ENCODE data around the gene STAT3. TPM values are rescaled to one million over a fixed set of nuclear protein-coding genes. Genes with fewer than 3 reads are reported as not detected.

The STAT3 gene
- total and polyA plus RNA-seq, 2 donors from 2014 or later: 55.6 to 327 TPM

DNA sequence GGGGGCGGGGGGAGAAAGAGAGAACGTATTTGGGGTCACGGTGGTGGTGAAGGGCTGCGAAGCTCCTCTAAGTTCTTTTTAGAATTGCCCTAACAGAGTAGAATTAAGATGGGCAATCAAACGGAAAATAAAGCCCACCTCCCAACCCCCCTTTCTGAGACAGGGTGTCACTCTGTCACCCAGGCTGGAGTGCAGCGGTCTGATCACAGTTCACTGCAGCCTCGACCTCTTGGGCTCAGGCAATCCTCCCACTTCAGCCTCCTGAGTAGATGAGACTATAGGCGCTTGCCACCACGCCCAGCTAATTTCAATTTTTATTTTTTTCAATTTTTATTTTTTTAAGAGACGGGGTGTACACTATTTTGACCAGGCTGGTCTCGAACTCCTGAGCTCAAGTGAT, 35.5 kb upstream of the STAT3 start:
- DNase-seq (no peak), FAIRE-seq (no peak)
- TF ChIP-seq, protein P1, sequence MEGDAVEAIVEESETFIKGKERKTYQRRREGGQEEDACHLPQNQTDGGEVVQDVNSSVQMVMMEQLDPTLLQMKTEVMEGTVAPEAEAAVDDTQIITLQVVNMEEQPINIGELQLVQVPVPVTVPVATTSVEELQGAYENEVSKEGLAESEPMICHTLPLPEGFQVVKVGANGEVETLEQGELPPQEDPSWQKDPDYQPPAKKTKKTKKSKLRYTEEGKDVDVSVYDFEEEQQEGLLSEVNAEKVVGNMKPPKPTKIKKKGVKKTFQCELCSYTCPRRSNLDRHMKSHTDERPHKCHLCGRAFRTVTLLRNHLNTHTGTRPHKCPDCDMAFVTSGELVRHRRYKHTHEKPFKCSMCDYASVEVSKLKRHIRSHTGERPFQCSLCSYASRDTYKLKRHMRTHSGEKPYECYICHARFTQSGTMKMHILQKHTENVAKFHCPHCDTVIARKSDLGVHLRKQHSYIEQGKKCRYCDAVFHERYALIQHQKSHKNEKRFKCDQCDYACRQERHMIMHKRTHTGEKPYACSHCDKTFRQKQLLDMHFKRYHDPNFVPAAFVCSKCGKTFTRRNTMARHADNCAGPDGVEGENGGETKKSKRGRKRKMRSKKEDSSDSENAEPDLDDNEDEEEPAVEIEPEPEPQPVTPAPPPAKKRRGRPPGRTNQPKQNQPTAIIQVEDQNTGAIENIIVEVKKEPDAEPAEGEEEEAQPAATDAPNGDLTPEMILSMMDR (IDR thresholded peaks at IDR 0.05; ENCODE audit: borderline replicate concordance, extremely low read depth, insufficient read depth): no peak
- intact Hi-C loops (cut with DNase I): loop anchor here (10.0 kb wide), 1 partner anchor 91 kb away; no protein-coding TSS in a partner anchor
- H3K9me3 ChIP-seq (ENCODE audit: control insufficient read depth in 2 of 3, insufficient read depth in 1 of 3, low read length in 3 of 3): no peaks in the 10 kb centered on the region
- H3K4me1 ChIP-seq (ENCODE audit: control insufficient read depth in 2 of 3, insufficient read depth in 2 of 3, low read depth in 1 of 3, low read length in 3 of 3): peaks cover 0 to 8% (median 3%) of the 10 kb centered on the region in 3 donors
- no peaks in the 10 kb centered on the region for H3K36me3 ChIP-seq (ENCODE audit: control insufficient read depth in 2 of 3, insufficient read depth in 3 of 3, low read length in 3 of 3)
- H3K4me3 ChIP-seq (ENCODE audit: low read length in 3 of 3): peak overlapping the region in 1 of 3 donors; percentile 82
- peaks cover 2% of the 10 kb centered on the region for H3K27me3 ChIP-seq (ENCODE audit: control insufficient read depth, insufficient read depth, low read length)
- H3K27ac ChIP-seq (ENCODE audit: low read depth in 2 of 2, low read length in 2 of 2): no peak overlapping the region
- peak overlapping the region in 1 of 3 donors; percentile 55 for H3K9ac ChIP-seq (ENCODE audit: low read length in 3 of 3)

DNA sequence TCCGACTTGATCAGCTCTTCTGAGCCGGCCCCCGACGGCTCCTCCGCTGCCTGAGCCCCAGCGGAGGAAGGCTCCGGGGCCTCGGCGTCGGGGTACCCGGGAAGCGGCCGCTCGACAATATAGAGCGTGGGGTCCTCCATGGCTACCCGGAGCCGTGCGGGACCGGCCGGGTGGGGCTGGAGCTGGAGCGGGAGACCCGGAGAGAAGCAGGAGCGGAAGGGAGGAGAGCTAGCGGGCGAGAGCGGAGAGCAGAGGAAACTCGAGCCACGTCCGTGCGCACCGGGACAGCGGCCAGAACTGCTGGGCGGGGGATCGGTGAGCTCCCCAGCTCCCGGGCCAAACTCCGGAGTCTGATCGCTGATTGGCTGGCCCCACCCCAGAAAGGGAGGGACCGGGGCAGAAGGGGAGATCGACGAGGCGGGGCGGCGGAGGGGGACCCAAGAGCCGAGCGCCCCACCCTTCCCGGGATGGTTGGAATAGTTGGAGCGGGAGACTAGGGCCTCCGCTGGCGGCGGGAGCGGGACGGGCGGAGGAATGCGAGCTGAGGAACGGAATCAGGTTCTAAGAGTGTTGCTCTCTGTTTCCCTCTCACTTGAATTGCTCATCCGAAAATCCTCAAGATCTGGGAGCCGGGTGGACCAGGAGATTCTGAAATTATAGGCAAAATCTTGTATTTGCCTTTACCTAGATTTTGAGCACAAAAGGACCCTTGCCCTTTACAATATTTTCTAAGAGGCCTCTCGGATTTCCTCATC, 34.9 kb upstream of the STAT3 start, which contains the start of gene CAVIN1:
TSS of gene CAVIN1 (minus strand) at position 299 of the 755 bp plus-strand sequence. CDS start at position 140, 159 bp downstream.
- TF ChIP-seq, protein P1 (IDR thresholded peaks at IDR 0.05; ENCODE audit: borderline replicate concordance, extremely low read depth, insufficient read depth): no peak
- FAIRE-seq: no peak
- peak within 1 kb of the TSS; percentile 77 to 83 (median 82) for H3K4me3 ChIP-seq (ENCODE audit: low read length in 3 of 3)
- no peaks in the 10 kb centered on the region for H3K36me3 ChIP-seq (ENCODE audit: control insufficient read depth in 2 of 3, insufficient read depth in 3 of 3, low read length in 3 of 3)
- peaks cover 0 to 5% (median 3%) of the 10 kb centered on the region in 3 donors for H3K4me1 ChIP-seq (ENCODE audit: control insufficient read depth in 2 of 3, insufficient read depth in 2 of 3, low read depth in 1 of 3, low read length in 3 of 3)
- DNase-seq: peak; percentile 87 to 99 (median 92)
- peaks cover 2% of the 10 kb centered on the region for H3K27me3 ChIP-seq (ENCODE audit: control insufficient read depth, insufficient read depth, low read length)
- H3K27ac ChIP-seq (ENCODE audit: low read depth in 2 of 2, low read length in 2 of 2): peak within 1 kb of the TSS; percentile 83 to 90
- H3K9ac ChIP-seq (ENCODE audit: low read length in 3 of 3): peak within 1 kb of the TSS; percentile 59 to 88 (median 84)
- intact Hi-C loops (cut with DNase I): loop anchor here (10.0 kb wide), 1 partner anchor 92 kb away; no protein-coding TSS in a partner anchor
- H3K9me3 ChIP-seq (ENCODE audit: control insufficient read depth in 2 of 3, insufficient read depth in 1 of 3, low read length in 3 of 3): no peaks in the 10 kb centered on the region

DNA sequence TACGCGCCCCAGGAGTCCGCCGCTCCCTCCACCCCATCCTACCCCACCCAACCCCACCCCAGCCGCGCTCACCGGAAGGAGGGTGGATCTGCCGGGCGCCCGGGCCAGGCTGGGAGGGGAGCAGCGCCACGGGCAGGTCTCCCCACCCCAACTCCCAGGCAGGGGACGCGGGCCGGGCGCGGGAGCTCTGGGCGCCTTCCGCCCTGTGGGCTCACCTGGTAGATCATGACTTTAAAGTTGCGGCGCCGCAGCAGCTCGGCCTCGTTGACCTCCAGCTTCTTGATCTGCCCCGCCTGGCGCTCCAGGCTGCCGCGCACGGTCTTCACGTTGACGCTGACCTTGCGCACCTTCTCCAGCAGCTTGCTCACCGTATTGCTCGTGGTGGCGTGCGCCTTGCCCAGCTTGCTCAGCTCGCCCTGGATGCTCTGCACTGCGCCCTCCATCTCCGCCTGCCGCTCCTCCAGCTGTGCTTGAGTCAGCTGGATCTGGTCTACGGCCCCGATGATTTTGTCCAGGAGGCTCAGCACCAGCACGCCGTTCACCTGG, 34.2 kb upstream of the STAT3 start:
- H3K27ac ChIP-seq (ENCODE audit: low read depth in 2 of 2, low read length in 2 of 2): peak overlapping the region; percentile 83 to 90
- H3K4me3 ChIP-seq (ENCODE audit: low read length in 3 of 3): peak overlapping the region; percentile 77 to 83 (median 82)
- peak overlapping the region; percentile 59 to 88 (median 84) for H3K9ac ChIP-seq (ENCODE audit: low read length in 3 of 3)
- FAIRE-seq (no peak), DNase-seq (peak in 4 of 5 donors; percentile 38 to 85 (median 62))
- TF ChIP-seq, protein P1 (IDR thresholded peaks at IDR 0.05; ENCODE audit: borderline replicate concordance, extremely low read depth, insufficient read depth): no peak
- no peaks in the 10 kb centered on the region for H3K9me3 ChIP-seq (ENCODE audit: control insufficient read depth in 2 of 3, insufficient read depth in 1 of 3, low read length in 3 of 3)
- no peaks in the 10 kb centered on the region for H3K36me3 ChIP-seq (ENCODE audit: control insufficient read depth in 2 of 3, insufficient read depth in 3 of 3, low read length in 3 of 3)
- peaks cover 2% of the 10 kb centered on the region for H3K27me3 ChIP-seq (ENCODE audit: control insufficient read depth, insufficient read depth, low read length)
- peaks cover 0 to 5% (median 3%) of the 10 kb centered on the region in 3 donors for H3K4me1 ChIP-seq (ENCODE audit: control insufficient read depth in 2 of 3, insufficient read depth in 2 of 3, low read depth in 1 of 3, low read length in 3 of 3)
- intact Hi-C loops (cut with DNase I): loop anchor here (10.0 kb wide), 1 partner anchor 92 kb away; no protein-coding TSS in a partner anchor

All from kidney (tissue), 14 donors.